Effector memory CD8-positive, alpha-beta T cell (primary cell): Measurements from ENCODE around the gene MAP2K5.
"Not testable (repeated sequence)": the region's sequence is repeated elsewhere in the genome, so short reads cannot be mapped to it uniquely, and the experiment has no call there.

ENCODE experiments used
- ATAC-seq: fragments of 150-1000 bp; cut with Tn5 transposase; replicated peaks from 2 replicates; pipeline ENCODE4 v1.10.0; 2021; ENCODE audit warnings: mild to moderate bottlenecking, moderate library complexity
- DNase-seq, 3 experiments: peaks; one replicate each; pipeline ENCODE4 v3.0.0; 2021
- H3K27ac Mint-ChIP-seq, 2 donors: one replicate each; pipeline ENCODE4 v1.8.0; 2022; ENCODE audit warnings: mild to moderate bottlenecking in 2 of 2, mixed read lengths in 2 of 2, moderate library complexity in 2 of 2
- H3K27me3 Mint-ChIP-seq, 2 donors: one replicate each; pipeline ENCODE4 v1.8.0; 2022; ENCODE audit warnings: mixed read lengths in 2 of 2
- H3K36me3 Mint-ChIP-seq: one replicate; pipeline ENCODE4 v1.8.0; 2022; ENCODE audit warnings: mild to moderate bottlenecking, moderate library complexity, mixed read lengths; ENCODE audit not compliant: insufficient read depth
- H3K4me1 Mint-ChIP-seq, 2 donors: one replicate each; pipeline ENCODE4 v1.8.0; 2022; ENCODE audit warnings: low read depth in 2 of 2, mixed read lengths in 2 of 2
- H3K4me3 Mint-ChIP-seq, 2 donors: one replicate each; pipeline ENCODE4 v1.8.0; 2022; ENCODE audit warnings: mild to moderate bottlenecking in 2 of 2, mixed read lengths in 2 of 2, moderate library complexity in 2 of 2
- H3K9me3 Mint-ChIP-seq, 2 donors: one replicate each; pipeline ENCODE4 v1.8.0; 2022; ENCODE audit warnings: mixed read lengths in 2 of 2

The MAP2K5 gene

GRCh38 chr15:67641453-67641852 lies 99.0 kb downstream of the MAP2K5 start:
- Mint-ChIP-seq H3K36me3 (peaks cover 17% of the 10 kb centered on the region), H3K4me1 (peaks cover 0 to 4% of the 10 kb centered on the region in 2 donors), H3K4me3 (no peak overlapping the region), H3K9me3 (no peaks in the 10 kb centered on the region), H3K27ac (no peak overlapping the region), H3K27me3 (no peaks in the 10 kb centered on the region)
- no peak for ATAC-seq
- DNase-seq = no peak

GRCh38 chr15:67646847-67647246 lies 104.3 kb downstream of the MAP2K5 start:
- no peak for ATAC-seq
- Mint-ChIP-seq H3K27ac (no peak overlapping the region), H3K4me1 (no peaks in the 10 kb centered on the region), H3K36me3 (peaks cover 9% of the 10 kb centered on the region), H3K9me3 (no peaks in the 10 kb centered on the region), H3K4me3 (no peak overlapping the region), H3K27me3 (no peaks in the 10 kb centered on the region)
- DNase-seq = no peak

DNA sequence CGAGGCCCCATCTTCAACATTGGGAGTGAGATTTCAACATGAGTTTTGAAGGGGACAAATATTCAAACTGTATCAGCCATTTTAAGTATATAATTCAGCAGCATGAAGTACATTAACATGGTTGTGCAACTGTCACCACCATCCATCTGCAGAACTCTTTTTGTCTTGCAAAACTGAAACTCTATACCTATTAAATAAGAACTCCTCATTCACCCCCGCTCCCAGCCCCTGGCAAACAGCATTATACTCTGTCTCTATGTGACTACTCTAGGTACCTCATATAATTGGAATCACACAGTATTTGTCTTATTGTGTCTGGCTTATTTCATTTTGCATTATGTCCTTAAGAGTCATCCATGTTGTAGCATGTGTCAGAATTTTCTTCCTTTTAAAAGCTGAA lies 110.1 kb downstream of the MAP2K5 start:
- H3K27ac Mint-ChIP-seq = no peak overlapping the region
- no peaks in the 10 kb centered on the region for H3K27me3 Mint-ChIP-seq
- DNase-seq = no peak
- H3K9me3 Mint-ChIP-seq = no peaks in the 10 kb centered on the region
- no peaks in the 10 kb centered on the region for H3K4me1 Mint-ChIP-seq
- H3K36me3 Mint-ChIP-seq = peaks cover 5% of the 10 kb centered on the region
- ATAC-seq = no peak
- no peak overlapping the region for H3K4me3 Mint-ChIP-seq

DNA sequence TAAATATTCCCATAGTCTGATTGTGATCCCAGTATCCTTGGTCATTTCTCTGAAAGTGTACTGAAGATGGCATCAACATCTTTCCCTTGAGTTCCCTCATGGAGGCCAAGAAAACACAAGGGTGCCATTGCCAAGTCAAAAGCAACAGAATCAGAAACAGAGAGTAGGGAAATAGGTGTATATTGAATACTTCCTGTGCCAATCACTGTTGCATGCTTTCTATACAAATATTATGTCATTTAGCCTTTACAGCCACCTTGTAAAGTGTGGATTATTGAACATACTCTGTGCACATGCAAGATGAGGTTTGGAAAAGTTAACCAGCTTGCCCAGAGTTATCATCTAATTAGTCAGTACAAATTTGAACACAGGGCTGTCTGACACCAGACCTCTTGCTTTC lies 117.9 kb downstream of the MAP2K5 start:
- H3K27me3 Mint-ChIP-seq = no peaks in the 10 kb centered on the region
- no peaks in the 10 kb centered on the region for H3K4me1 Mint-ChIP-seq
- no peak overlapping the region for H3K27ac Mint-ChIP-seq
- DNase-seq (no peak), ATAC-seq (no peak)
- no peaks in the 10 kb centered on the region for H3K9me3 Mint-ChIP-seq
- H3K36me3 Mint-ChIP-seq = peaks cover 23% of the 10 kb centered on the region
- no peak overlapping the region for H3K4me3 Mint-ChIP-seq

DNA sequence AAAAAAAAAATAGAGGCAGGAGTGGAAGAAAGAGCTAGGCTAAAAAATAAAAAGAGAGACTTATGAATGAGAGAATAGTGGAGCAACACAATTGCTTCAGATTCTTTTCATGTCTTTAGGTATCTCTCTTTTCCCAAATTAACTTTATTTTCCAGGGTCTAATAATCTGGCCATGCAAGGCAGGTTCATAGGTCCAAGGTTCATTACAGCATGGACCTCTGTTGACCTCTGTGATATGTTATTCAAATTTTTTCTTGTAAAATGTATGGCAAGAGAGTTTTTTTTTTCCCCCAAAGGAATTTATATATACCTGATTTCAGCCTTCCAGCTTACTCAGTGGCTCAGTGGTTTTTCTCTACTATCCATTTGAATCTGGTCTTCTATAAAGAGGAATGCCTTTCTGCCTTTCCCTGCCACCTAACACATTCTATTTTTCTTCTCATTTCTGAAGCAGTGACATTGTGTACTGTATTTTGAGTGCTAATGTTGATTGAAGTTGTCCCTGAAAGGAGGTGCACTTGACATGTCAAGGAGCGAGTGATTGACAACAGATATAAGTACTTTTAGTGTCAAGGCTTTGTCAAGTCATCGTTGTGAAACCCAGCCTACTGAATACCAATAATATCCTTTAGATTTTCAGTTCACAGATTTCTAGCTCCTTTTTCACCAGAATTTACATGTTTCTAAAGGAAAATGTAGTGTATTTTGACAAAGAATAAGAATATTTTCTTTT lies 118.5 kb downstream of the MAP2K5 start:
- Mint-ChIP-seq H3K9me3 (no peaks in the 10 kb centered on the region), H3K4me3 (no peak overlapping the region), H3K36me3 (peaks cover 23% of the 10 kb centered on the region), H3K4me1 (no peaks in the 10 kb centered on the region), H3K27me3 (no peaks in the 10 kb centered on the region), H3K27ac (no peak overlapping the region)
- ATAC-seq (no peak), DNase-seq (no peak)

DNA sequence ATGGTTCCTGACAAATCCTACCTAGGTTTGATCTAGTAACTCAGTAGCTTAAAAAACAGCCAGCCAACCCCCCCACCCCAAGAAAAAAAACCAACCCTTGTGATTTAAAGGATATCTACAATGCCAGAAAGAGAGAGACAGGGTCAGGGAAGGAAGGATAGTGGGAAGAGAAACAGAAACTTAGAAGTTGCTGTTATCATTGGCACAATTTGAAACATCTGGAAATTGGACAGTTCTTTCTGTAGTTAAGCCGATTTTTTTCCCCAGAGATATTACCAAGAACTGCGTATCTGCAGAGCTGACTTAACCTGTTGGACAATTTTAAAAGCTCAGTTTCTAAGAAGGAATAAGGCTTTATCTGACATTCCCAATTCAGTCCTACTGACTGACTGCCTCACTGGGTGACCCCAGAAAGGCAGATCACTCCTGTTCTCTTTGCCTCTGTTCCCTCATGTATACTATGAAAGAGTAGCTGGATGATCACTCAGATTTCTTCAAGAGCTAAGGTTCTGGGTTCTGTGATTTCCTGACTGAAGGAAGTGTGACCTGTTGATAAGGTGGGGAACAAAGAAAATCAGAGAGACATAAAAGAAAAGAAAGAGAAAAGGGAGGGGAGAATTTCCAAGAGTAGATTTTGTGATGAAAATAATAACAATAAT lies 128.3 kb downstream of the MAP2K5 start:
- no peak overlapping the region for H3K4me3 Mint-ChIP-seq
- no peak for ATAC-seq
- H3K36me3 Mint-ChIP-seq = no peaks in the 10 kb centered on the region

DNA sequence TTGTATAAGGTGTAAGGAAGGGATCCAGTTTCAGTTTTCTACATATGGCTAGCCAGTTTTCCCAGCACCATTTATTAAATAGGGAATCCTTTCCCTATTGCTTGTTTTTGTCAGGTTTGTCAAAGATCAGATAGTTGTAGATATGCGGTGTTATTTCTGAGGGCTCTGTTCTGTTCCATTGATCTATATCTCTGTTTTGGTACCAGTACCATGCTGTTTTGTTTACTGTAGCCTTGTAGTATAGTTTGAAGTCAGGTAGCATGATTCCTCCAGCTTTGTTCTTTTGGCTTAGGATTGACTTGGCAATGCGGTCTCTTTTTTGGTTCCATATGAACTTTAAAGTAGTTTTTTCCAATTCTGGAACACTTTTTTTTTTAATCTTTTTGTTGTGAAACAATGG lies 130.3 kb downstream of the MAP2K5 start:
- not testable (repeated sequence) for H3K4me1 Mint-ChIP-seq, H3K9me3 Mint-ChIP-seq, ATAC-seq, H3K4me3 Mint-ChIP-seq, DNase-seq, H3K27ac Mint-ChIP-seq, H3K27me3 Mint-ChIP-seq, H3K36me3 Mint-ChIP-seq

More for the DNA sequence above, 128.3 kb downstream of the MAP2K5 start:
- no peak for DNase-seq
- Mint-ChIP-seq H3K4me1 (no peaks in the 10 kb centered on the region), H3K27me3 (no peaks in the 10 kb centered on the region), H3K27ac (no peak overlapping the region), H3K9me3 (no peaks in the 10 kb centered on the region)

- DNase-seq (no peak), ATAC-seq (no peak)
- no peaks in the 10 kb centered on the region for H3K9me3 Mint-ChIP-seq
- H3K36me3 Mint-ChIP-seq = no peaks in the 10 kb centered on the region
- no peak overlapping the region for H3K4me3 Mint-ChIP-seq
- no peaks in the 10 kb centered on the region for H3K27me3 Mint-ChIP-seq
- H3K27ac Mint-ChIP-seq = no peak overlapping the region
- H3K4me1 Mint-ChIP-seq = no peaks in the 10 kb centered on the region
Observed at GRCh38 chr15:67674983-67675382, 132.5 kb downstream of the MAP2K5 start.

DNA sequence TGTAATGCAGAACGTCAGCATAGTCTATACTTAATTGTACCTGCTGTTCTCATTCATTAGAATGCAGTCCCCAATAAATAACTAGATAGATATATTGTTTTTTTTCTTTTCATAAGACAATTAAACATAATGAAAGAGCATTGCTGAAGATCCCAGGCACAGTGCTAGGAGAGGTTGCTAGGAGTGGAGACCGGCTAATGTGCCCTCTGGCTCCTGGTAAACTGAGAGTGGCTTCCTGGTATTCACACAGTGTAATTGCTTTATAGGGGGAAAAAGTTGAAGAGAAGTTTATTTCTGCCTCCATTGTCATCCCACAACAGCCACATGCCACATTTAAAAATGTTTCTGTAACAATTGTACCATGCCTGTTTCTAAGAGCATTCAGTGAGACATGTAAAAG lies 135.6 kb downstream of the MAP2K5 start:
- H3K9me3 Mint-ChIP-seq = no peaks in the 10 kb centered on the region
- DNase-seq (no peak), ATAC-seq (no peak)
- no peak overlapping the region for H3K4me3 Mint-ChIP-seq
- no peaks in the 10 kb centered on the region for H3K27me3 Mint-ChIP-seq
- H3K36me3 Mint-ChIP-seq = no peaks in the 10 kb centered on the region
- H3K4me1 Mint-ChIP-seq = no peaks in the 10 kb centered on the region
- no peak overlapping the region for H3K27ac Mint-ChIP-seq

GRCh38 chr15:67678993-67679392 lies 136.5 kb downstream of the MAP2K5 start:
- Mint-ChIP-seq H3K4me1 (no peaks in the 10 kb centered on the region), H3K36me3 (no peaks in the 10 kb centered on the region), H3K27me3 (no peaks in the 10 kb centered on the region), H3K4me3 (no peak overlapping the region), H3K9me3 (no peaks in the 10 kb centered on the region), H3K27ac (no peak overlapping the region)
- DNase-seq (no peak), ATAC-seq (no peak)

- H3K27me3 Mint-ChIP-seq = no peaks in the 10 kb centered on the region
- DNase-seq = no peak
- no peak for ATAC-seq
- H3K4me3 Mint-ChIP-seq = no peak overlapping the region
- no peaks in the 10 kb centered on the region for H3K4me1 Mint-ChIP-seq
- no peaks in the 10 kb centered on the region for H3K36me3 Mint-ChIP-seq
- no peak overlapping the region for H3K27ac Mint-ChIP-seq
- peaks cover 0 to 2% of the 10 kb centered on the region in 2 donors for H3K9me3 Mint-ChIP-seq
Observed at GRCh38 chr15:67680641-67681040, 138.1 kb downstream of the MAP2K5 start.

DNA sequence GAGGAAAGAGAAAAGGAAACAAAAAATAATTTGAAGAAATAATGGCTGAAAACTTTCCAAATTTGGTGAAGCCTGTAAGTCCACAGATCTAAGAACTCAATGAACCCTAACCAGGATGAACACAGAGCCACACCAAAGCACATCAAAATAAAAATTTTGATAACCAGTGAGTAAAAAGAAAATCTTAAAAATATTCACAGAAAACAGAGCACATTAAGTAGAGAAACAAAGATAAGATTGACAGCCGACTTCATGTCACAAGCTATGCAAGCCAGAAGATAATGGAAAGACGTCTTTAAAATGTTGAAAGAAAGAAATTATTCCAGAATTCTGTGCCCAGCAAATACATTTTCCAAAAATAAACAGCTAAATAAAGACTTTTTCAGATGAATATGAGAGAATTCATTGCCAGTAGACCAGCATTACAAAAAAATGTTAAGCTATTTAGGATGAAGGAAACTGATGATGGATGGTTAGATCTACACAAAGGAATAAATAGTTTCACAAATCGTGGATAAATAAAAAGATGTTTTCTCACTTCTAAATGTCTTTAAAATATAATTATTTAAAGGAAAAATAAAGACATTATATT lies 142.6 kb downstream of the MAP2K5 start:
- ATAC-seq = no peak
- Mint-ChIP-seq H3K9me3 (peaks cover 0 to 8% of the 10 kb centered on the region in 2 donors), H3K27me3 (no peaks in the 10 kb centered on the region), H3K4me1 (no peaks in the 10 kb centered on the region), H3K36me3 (no peaks in the 10 kb centered on the region), H3K4me3 (no peak overlapping the region), H3K27ac (no peak overlapping the region)
- DNase-seq = no peak

DNA sequence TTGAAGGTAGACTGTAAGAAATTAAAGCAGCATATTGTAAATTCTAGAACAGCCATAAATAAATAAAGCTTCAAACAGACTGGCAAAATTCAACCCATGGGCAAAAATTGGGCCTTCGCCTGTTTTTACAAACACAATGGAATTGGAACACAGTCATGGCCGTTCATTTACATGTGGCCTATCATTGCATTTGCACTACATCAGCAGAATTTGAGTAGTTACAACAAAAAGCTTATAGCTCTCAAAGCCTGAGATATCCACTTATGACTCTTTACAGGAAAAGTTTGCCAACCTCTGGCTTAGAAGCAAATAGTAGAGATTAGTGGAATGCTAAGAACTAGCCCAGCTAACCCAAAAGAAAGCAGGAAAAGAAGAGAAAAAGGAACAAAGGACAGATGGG lies 143.2 kb downstream of the MAP2K5 start:
- Mint-ChIP-seq H3K27me3 (no peaks in the 10 kb centered on the region), H3K9me3 (peaks cover 0 to 8% of the 10 kb centered on the region in 2 donors), H3K4me3 (no peak overlapping the region), H3K27ac (no peak overlapping the region), H3K4me1 (no peaks in the 10 kb centered on the region), H3K36me3 (no peaks in the 10 kb centered on the region)
- DNase-seq = no peak
- ATAC-seq = no peak

DNA sequence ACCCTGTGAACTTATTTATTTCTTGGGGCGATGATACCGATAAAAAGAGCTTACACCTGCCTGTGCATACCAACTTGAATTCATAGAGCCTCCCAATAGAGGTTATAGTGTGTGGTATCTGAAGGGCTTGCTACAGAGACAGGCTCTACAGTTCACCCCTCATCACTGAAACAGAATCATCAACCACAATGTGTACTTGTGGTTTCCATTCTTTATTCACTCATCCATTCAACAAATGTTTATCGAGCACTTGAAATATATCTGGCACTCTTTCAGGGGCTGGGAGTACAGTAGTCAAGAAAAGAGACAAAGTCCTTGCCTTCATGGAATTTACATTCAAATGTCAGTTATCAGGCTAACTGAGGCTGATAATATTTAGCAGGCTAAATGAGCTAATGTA lies 148.4 kb downstream of the MAP2K5 start:
- no peaks in the 10 kb centered on the region for H3K4me1 Mint-ChIP-seq
- H3K9me3 Mint-ChIP-seq = peaks cover 0 to 3% of the 10 kb centered on the region in 2 donors
- ATAC-seq (no peak), DNase-seq (no peak)
- no peaks in the 10 kb centered on the region for H3K27me3 Mint-ChIP-seq
- H3K36me3 Mint-ChIP-seq = no peaks in the 10 kb centered on the region
- no peak overlapping the region for H3K27ac Mint-ChIP-seq
- no peak overlapping the region for H3K4me3 Mint-ChIP-seq
